OCI-M2 (cell line): ENCODE results near the gene ALK.

ENCODE experiments used
- DNase-seq: peaks from one replicate; lab custom pipeline; 2025; ENCODE audit not compliant: unreplicated experiment; lab: John Stamatoyannopoulos, UW

ALK gene

GRCh38 chr2:29921560-29921915 lies at the start of gene ALK:
ALK (minus strand) TSS chr2:29921586; CDS start chr2:29920659, 927 bp downstream.
- DNase-seq, result no peak

- no peak for DNase-seq
Observed at GRCh38 chr2:29966266-29966665, 44.9 kb upstream of the ALK start.

GRCh38 chr2:29963972-29964570 lies 42.7 kb upstream of the ALK start:
- DNase-seq, result no peak

GRCh38 chr2:29962922-29963321 lies 41.5 kb upstream of the ALK start:
- DNase-seq, result no peak

GRCh38 chr2:29954316-29954715 lies 32.9 kb upstream of the ALK start:
- DNase-seq, result no peak

- no peak for DNase-seq
Observed at GRCh38 chr2:29952973-29953372, 31.6 kb upstream of the ALK start.

- DNase-seq, result no peak
Observed at GRCh38 chr2:29951576-29951975, 30.2 kb upstream of the ALK start.

GRCh38 chr2:29950481-29950880 lies 29.1 kb upstream of the ALK start:
- no peak for DNase-seq

GRCh38 chr2:29949042-29949441 lies 27.7 kb upstream of the ALK start:
- no peak for DNase-seq

GRCh38 chr2:29946505-29946904 lies 25.1 kb upstream of the ALK start:
- no peak for DNase-seq

- no peak for DNase-seq
Observed at GRCh38 chr2:29942711-29943110, 21.3 kb upstream of the ALK start.

- no peak for DNase-seq
Observed at GRCh38 chr2:29940706-29941105, 19.3 kb upstream of the ALK start.

- DNase-seq, result no peak
Observed at GRCh38 chr2:29936020-29936419, 14.6 kb upstream of the ALK start.

- DNase-seq, result no peak
Observed at GRCh38 chr2:29931818-29932217, 10.4 kb upstream of the ALK start.

GRCh38 chr2:29923110-29923721 lies 1.8 kb upstream of the ALK start:
- DNase-seq, result no peak

GRCh38 chr2:29922605-29923004 lies 1.2 kb upstream of the ALK start:
- DNase-seq, result no peak

- no peak for DNase-seq
Observed at GRCh38 chr2:29920631-29921559, 491 bp downstream of the ALK start.

GRCh38 chr2:29920130-29920577 lies 1.2 kb downstream of the ALK start:
- no peak for DNase-seq

GRCh38 chr2:29918941-29919340 lies 2.4 kb downstream of the ALK start:
- DNase-seq, result no peak

- no peak for DNase-seq
Observed at GRCh38 chr2:29917781-29918180, 3.6 kb downstream of the ALK start.

- no peak for DNase-seq
Observed at GRCh38 chr2:29916571-29916970, 4.8 kb downstream of the ALK start.

GRCh38 chr2:29910960-29911359 lies 10.4 kb downstream of the ALK start:
- no peak for DNase-seq
